Fibroblast of lung (primary cell): Measurements from ENCODE around the gene CPOX. TPM values are rescaled to one million over a fixed set of nuclear protein-coding genes. Genes with fewer than 3 reads are reported as not detected.

ENCODE experiments used
- DNase-seq, 2 donors: peaks; one replicate each; pipeline versions ENCODE4 v3.0.0 to v3.0.0-alpha.2; 2010; ENCODE audit warnings: low read depth in 2 of 2
- H2AFZ ChIP-seq: 2 replicates; pipeline ENCODE4 v1.5.1; 2012; ENCODE audit warnings: low read length, control low read depth, inconsistent platforms
- H3K27ac ChIP-seq: 2 replicates; pipeline ENCODE4 v1.5.1; 2011; ENCODE audit warnings: low read length, control low read depth; ENCODE audit not compliant: insufficient read depth
- H3K27me3 ChIP-seq: 2 replicates; pipeline ENCODE4 v1.5.1; 2011; ENCODE audit warnings: mild to moderate bottlenecking, low read length; ENCODE audit not compliant: control insufficient read depth, insufficient read depth
- H3K36me3 ChIP-seq: 2 replicates; pipeline ENCODE4 v1.5.1; 2011; ENCODE audit warnings: low read length; ENCODE audit not compliant: control insufficient read depth, insufficient read depth
- H3K4me1 ChIP-seq: 2 replicates; pipeline ENCODE4 v1.5.1; 2011; ENCODE audit warnings: low read length; ENCODE audit not compliant: control insufficient read depth, insufficient read depth; ENCODE audit errors: extremely low read depth
- H3K4me2 ChIP-seq: 2 replicates; pipeline ENCODE4 v1.5.1; 2011; ENCODE audit warnings: low read length, control low read depth; ENCODE audit not compliant: insufficient read depth; ENCODE audit errors: extremely low read depth
- H3K4me3 ChIP-seq, 4 experiments: fragments of 200-600 bp in 1 of 4; sonication (generic) in 1 of 4; replicated peaks in 1 of 4; 2 replicates each; pipeline ENCODE4 v1.5.1; 2011 to 2016; ENCODE audit warnings: low read length in 4 of 4, low read depth in 3 of 4, mild to moderate bottlenecking in 3 of 4, control low read depth in 2 of 4, inconsistent platforms in 1 of 4, mixed read lengths in 1 of 4; ENCODE audit not compliant: insufficient read depth in 1 of 4; ENCODE audit errors: control extremely low read depth in 1 of 4
- H3K79me2 ChIP-seq: 2 replicates; pipeline ENCODE4 v1.5.1; 2012; ENCODE audit warnings: mild to moderate bottlenecking, low read length, inconsistent platforms; ENCODE audit not compliant: control insufficient read depth, insufficient read depth
- H3K9ac ChIP-seq: 2 replicates; pipeline ENCODE4 v1.5.1; 2011; ENCODE audit warnings: mild to moderate bottlenecking, low read length, control low read depth; ENCODE audit not compliant: insufficient read depth
- H3K9me3 ChIP-seq: 2 replicates; pipeline ENCODE4 v1.5.1; 2012; ENCODE audit warnings: low read depth, low read length; ENCODE audit not compliant: control insufficient read depth, insufficient read depth
- H4K20me1 ChIP-seq: 2 replicates; pipeline ENCODE4 v1.5.1; 2011; ENCODE audit warnings: low read length; ENCODE audit not compliant: control insufficient read depth, insufficient read depth; ENCODE audit errors: extremely low read depth
- EZH2 ChIP-seq: IDR thresholded peaks from 2 replicates; pipeline ENCODE4 v1.5.1; 2012; ENCODE audit warnings: low read length, control low read depth, mild to moderate bottlenecking; ENCODE audit errors: missing control alignments
- polyA plus RNA-seq, 2 donors: library from polyadenylated mRNA; depleted of rRNA in 1 of 2; stranded (reverse) in 1 of 2; unstranded in 1 of 2; fragments of >200 nt; gene quantifications; 2 replicates each; pipeline ENCODE4 v1.2.1, GENCODE V29; 2011 to 2012; ENCODE audit warnings: missing spikeins in 1 of 2
- total RNA-seq: library from RNA; depleted of rRNA; stranded (reverse); fragments of >200 nt; gene quantifications from 2 replicates; pipeline ENCODE4 v1.2.1, GENCODE V29; 2014
- TF ChIP-seq, protein P1 (sequence below), 2 donors: IDR thresholded peaks in 1 of 2; conservative IDR thresholded peaks in 1 of 2; 1 replicate in 1 of 2; 2 replicates in 1 of 2; pipeline ENCODE4 v1.5.1; 2011 to 2012; ENCODE audit warnings: low read length in 2 of 2, control low read depth in 1 of 2, inconsistent platforms in 1 of 2, low read depth in 1 of 2, mild to moderate bottlenecking in 1 of 2

CPOX gene
- total and polyA plus RNA-seq, 2 donors (not counting 1 experiment from before 2014, with no cell fraction given): 17.3 to 25.1 TPM

DNA sequence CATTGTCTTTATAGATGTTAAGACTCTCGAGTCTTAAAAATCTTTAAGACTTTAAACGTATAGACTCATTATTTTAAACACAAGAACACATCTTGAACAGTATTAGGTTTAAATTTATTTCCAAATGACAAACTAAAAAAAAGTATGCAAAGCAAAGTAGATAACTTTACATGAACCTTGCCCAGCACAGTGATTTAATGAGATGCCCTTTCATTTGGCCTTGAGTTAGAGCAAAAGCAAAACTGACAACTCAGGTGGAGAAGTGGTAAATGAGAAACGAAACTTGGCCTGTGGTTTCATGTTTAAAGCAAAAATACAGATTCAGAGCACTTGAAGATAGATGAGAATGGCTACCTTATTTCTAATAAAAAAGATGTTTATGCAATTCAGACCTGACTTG lies 53.1 kb downstream of the CPOX start:
- TF ChIP-seq, protein P1, sequence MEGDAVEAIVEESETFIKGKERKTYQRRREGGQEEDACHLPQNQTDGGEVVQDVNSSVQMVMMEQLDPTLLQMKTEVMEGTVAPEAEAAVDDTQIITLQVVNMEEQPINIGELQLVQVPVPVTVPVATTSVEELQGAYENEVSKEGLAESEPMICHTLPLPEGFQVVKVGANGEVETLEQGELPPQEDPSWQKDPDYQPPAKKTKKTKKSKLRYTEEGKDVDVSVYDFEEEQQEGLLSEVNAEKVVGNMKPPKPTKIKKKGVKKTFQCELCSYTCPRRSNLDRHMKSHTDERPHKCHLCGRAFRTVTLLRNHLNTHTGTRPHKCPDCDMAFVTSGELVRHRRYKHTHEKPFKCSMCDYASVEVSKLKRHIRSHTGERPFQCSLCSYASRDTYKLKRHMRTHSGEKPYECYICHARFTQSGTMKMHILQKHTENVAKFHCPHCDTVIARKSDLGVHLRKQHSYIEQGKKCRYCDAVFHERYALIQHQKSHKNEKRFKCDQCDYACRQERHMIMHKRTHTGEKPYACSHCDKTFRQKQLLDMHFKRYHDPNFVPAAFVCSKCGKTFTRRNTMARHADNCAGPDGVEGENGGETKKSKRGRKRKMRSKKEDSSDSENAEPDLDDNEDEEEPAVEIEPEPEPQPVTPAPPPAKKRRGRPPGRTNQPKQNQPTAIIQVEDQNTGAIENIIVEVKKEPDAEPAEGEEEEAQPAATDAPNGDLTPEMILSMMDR (conservative IDR thresholded peaks at IDR 0.05 in 1 of 2, IDR thresholded peaks at IDR 0.05 in 1 of 2; ENCODE audit: low read depth in 1 of 2, low read length in 2 of 2): no peak
- no peak for TF ChIP-seq EZH2
- H3K4me3 ChIP-seq: no peak overlapping the region
- no peak overlapping the region for H3K4me2 ChIP-seq
- no peak for DNase-seq
- no peak overlapping the region for H3K9ac ChIP-seq
- H3K27ac ChIP-seq: no peak overlapping the region
- no peaks in the 10 kb centered on the region for H3K79me2 ChIP-seq
- no peaks in the 10 kb centered on the region for H3K9me3 ChIP-seq
- no peaks in the 10 kb centered on the region for H4K20me1 ChIP-seq
- no peaks in the 10 kb centered on the region for H3K27me3 ChIP-seq
- no peaks in the 10 kb centered on the region for H3K4me1 ChIP-seq
- no peak overlapping the region for H2AFZ ChIP-seq
- H3K36me3 ChIP-seq: no peaks in the 10 kb centered on the region

DNA sequence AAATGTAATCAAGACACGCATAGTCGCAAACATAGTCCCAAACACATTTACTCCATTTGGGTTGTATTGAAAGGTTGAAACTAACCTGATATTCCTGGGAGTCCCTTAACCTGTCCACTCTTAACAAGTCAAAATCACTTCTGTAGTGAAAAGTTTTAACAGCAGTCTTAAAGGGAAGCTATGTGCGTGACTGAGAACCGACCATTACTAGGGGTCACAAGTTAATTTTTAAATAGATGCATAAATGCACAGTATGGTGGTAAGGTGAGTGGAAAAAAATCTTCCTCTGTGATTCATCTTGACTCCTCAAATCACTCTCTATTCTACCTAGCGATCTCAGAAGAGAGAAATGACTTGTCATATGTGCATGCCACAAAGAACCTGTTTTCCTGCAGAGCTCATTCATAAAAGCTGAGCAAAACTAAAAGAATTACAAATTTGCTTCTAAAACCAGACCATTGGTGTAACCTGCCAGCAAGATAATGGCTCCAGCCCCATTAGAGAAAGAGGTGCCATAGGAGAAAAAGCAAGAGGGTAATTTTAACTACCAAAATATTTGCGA lies 56.9 kb downstream of the CPOX start:
- Histone ChIP-seq H3K4me1 (no peaks in the 10 kb centered on the region), H3K27ac (no peak overlapping the region), H3K79me2 (no peaks in the 10 kb centered on the region), H3K9ac (no peak overlapping the region), H3K27me3 (no peaks in the 10 kb centered on the region), H3K4me3 (no peak overlapping the region), H3K4me2 (no peak overlapping the region), H2AFZ (no peak overlapping the region), H3K36me3 (no peaks in the 10 kb centered on the region), H3K9me3 (no peaks in the 10 kb centered on the region), H4K20me1 (no peaks in the 10 kb centered on the region)
- DNase-seq: no peak
- TF ChIP-seq EZH2: no peak
- TF ChIP-seq, protein P1 (conservative IDR thresholded peaks at IDR 0.05 in 1 of 2, IDR thresholded peaks at IDR 0.05 in 1 of 2; ENCODE audit: low read depth in 1 of 2, low read length in 2 of 2): no peak

DNA sequence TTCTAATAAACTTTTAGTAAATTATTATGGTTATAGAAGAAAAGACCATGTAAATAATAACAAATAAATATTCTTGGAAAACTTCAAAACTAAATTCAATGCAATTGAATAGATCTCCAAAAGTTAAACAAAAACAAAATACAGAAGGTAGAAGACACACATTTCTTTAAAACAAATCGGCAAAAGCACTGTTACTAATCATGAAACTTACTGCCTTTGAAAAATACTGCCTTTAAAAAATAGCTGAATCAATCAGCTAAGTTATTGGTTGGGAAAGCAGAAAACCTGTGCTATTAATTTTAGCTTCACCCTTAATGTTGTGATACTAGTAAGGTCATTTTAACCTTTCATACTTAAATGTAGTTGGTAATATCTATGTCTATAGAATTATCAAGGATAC lies 58.7 kb downstream of the CPOX start:
- H3K4me2 ChIP-seq: no peak overlapping the region
- H3K9me3 ChIP-seq: no peaks in the 10 kb centered on the region
- no peaks in the 10 kb centered on the region for H3K4me1 ChIP-seq
- DNase-seq: no peak
- no peak overlapping the region for H3K9ac ChIP-seq
- H3K79me2 ChIP-seq: no peaks in the 10 kb centered on the region
- no peaks in the 10 kb centered on the region for H3K27me3 ChIP-seq
- H4K20me1 ChIP-seq: no peaks in the 10 kb centered on the region
- no peak overlapping the region for H3K4me3 ChIP-seq
- no peak overlapping the region for H3K27ac ChIP-seq
- no peak for TF ChIP-seq EZH2
- TF ChIP-seq, protein P1 (conservative IDR thresholded peaks at IDR 0.05 in 1 of 2, IDR thresholded peaks at IDR 0.05 in 1 of 2; ENCODE audit: low read depth in 1 of 2, low read length in 2 of 2): no peak
- no peaks in the 10 kb centered on the region for H3K36me3 ChIP-seq
- H2AFZ ChIP-seq: no peak overlapping the region
